ENCODE measurements around the gene TBC1D32.
"Not testable (repeated sequence)": the region's sequence is repeated elsewhere in the genome, so short reads cannot be mapped to it uniquely, and the experiment has no call there.

TBC1D32 gene

GRCh38 chr6:121205569-121205968, 128.7 kb downstream of the TBC1D32 start:
- Histone ChIP-seq H3K4me3 (ENCODE audit: low read depth in 1 of 2, low read length in 2 of 2) (no peak overlapping the region), H3K4me1 (ENCODE audit: insufficient read depth, low read length) (no peaks in the 10 kb centered on the region), H3K27ac (ENCODE audit: low read depth, low read length) (no peak overlapping the region), H3K36me3 (ENCODE audit: insufficient read depth, low read length) (no peaks in the 10 kb centered on the region), H3K9ac (ENCODE audit: low read length) (no peak overlapping the region), H3K27me3 (ENCODE audit: control insufficient read depth in 1 of 2, insufficient read depth in 2 of 2, low read length in 2 of 2) (no peaks in the 10 kb centered on the region), H3K9me3 (ENCODE audit: low read length) (no peaks in the 10 kb centered on the region)

DNA sequence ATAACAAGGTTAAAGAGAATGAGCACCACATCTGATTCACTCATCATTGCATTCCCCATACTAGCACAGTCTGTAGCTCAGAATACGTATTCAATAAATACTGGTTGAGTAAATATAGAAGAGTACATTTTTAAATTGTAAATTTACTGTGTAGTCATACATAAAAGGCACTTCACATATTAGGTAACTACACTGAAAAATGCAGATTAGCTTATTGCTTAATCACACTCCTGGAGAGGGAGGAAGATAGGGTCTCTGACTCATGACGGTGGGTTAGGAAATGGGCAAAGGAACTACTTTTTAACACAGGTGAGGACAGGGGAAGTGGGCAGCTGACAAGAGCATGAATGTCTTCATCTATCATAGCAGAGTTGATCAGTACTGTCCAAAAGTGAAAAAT, 133.2 kb downstream of the TBC1D32 start:
- H3K27ac ChIP-seq (ENCODE audit: low read depth, low read length) = no peak overlapping the region
- no peaks in the 10 kb centered on the region for H3K36me3 ChIP-seq (ENCODE audit: insufficient read depth, low read length)
- H3K9me3 ChIP-seq (ENCODE audit: low read length) = no peaks in the 10 kb centered on the region
- no peak overlapping the region for H3K4me3 ChIP-seq (ENCODE audit: low read depth in 1 of 2, low read length in 2 of 2)
- no peaks in the 10 kb centered on the region for H3K4me1 ChIP-seq (ENCODE audit: insufficient read depth, low read length)
- no peak overlapping the region for H3K9ac ChIP-seq (ENCODE audit: low read length)
- no peaks in the 10 kb centered on the region for H3K27me3 ChIP-seq (ENCODE audit: control insufficient read depth in 1 of 2, insufficient read depth in 2 of 2, low read length in 2 of 2)

- not testable (repeated sequence) for H3K9ac ChIP-seq (ENCODE audit: low read length); H3K4me1 ChIP-seq (ENCODE audit: insufficient read depth, low read length); H3K9me3 ChIP-seq (ENCODE audit: low read length); H3K27ac ChIP-seq (ENCODE audit: low read depth, low read length); H3K36me3 ChIP-seq (ENCODE audit: insufficient read depth, low read length); H3K4me3 ChIP-seq (ENCODE audit: low read depth in 1 of 2, low read length in 2 of 2); H3K27me3 ChIP-seq (ENCODE audit: control insufficient read depth in 1 of 2, insufficient read depth in 2 of 2, low read length in 2 of 2)
Observed at GRCh38 chr6:121196042-121196441, 138.2 kb downstream of the TBC1D32 start.

DNA sequence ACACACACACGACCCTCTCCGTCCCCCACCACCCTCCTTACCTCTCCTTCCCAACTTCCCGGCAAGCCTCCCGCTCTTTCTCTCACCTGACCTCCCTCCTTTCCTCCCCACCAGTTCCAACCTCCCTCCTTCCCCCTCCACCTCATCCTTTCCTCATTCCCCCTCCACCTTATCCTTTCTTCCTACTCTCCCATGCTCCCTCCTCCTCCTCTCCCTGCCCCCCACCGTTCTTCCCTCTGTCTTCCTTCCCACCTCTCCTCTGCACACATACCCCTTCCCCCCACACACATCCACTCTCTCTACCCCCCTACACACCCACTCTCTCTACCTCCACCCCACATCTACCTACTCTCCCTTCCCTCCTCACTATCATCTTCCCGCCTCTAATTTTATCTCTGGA, 144.2 kb downstream of the TBC1D32 start:
- Histone ChIP-seq H3K9ac (ENCODE audit: low read length) (no peak overlapping the region), H3K4me3 (ENCODE audit: low read depth in 1 of 2, low read length in 2 of 2) (no peak overlapping the region), H3K27me3 (ENCODE audit: control insufficient read depth in 1 of 2, insufficient read depth in 2 of 2, low read length in 2 of 2) (no peaks in the 10 kb centered on the region), H3K9me3 (ENCODE audit: low read length) (no peaks in the 10 kb centered on the region), H3K27ac (ENCODE audit: low read depth, low read length) (no peak overlapping the region), H3K36me3 (ENCODE audit: insufficient read depth, low read length) (no peaks in the 10 kb centered on the region), H3K4me1 (ENCODE audit: insufficient read depth, low read length) (no peaks in the 10 kb centered on the region)

- Histone ChIP-seq H3K36me3 (ENCODE audit: insufficient read depth, low read length) (no peaks in the 10 kb centered on the region), H3K9ac (ENCODE audit: low read length) (no peak overlapping the region), H3K4me1 (ENCODE audit: insufficient read depth, low read length) (no peaks in the 10 kb centered on the region), H3K9me3 (ENCODE audit: low read length) (no peaks in the 10 kb centered on the region), H3K27ac (ENCODE audit: low read depth, low read length) (no peak overlapping the region), H3K27me3 (ENCODE audit: control insufficient read depth in 1 of 2, insufficient read depth in 2 of 2, low read length in 2 of 2) (no peaks in the 10 kb centered on the region), H3K4me3 (ENCODE audit: low read depth in 1 of 2, low read length in 2 of 2) (no peak overlapping the region)
Observed at GRCh38 chr6:121188356-121188755, 145.9 kb downstream of the TBC1D32 start.

DNA sequence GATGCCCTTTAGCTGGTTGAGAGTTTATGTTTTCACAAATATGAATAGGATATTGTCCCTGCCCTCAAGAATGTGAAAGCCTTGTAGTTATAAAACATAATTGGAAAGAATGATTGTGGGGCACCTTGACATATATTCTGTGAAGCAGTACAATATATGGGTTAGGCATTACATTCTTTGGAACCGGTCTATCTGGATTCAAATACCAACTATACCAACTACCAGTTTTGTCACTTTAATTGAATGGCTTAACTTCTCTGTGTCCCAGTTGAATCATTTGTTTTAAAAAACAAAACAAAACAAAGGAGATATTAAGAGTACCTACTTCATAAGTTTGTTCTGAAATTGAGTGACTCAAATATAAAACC, 146.5 kb downstream of the TBC1D32 start:
- no peaks in the 10 kb centered on the region for H3K4me1 ChIP-seq (ENCODE audit: insufficient read depth, low read length)
- no peak overlapping the region for H3K4me3 ChIP-seq (ENCODE audit: low read depth in 1 of 2, low read length in 2 of 2)
- H3K9me3 ChIP-seq (ENCODE audit: low read length) = no peaks in the 10 kb centered on the region
- no peaks in the 10 kb centered on the region for H3K36me3 ChIP-seq (ENCODE audit: insufficient read depth, low read length)
- no peak overlapping the region for H3K9ac ChIP-seq (ENCODE audit: low read length)
- H3K27ac ChIP-seq (ENCODE audit: low read depth, low read length) = no peak overlapping the region
- H3K27me3 ChIP-seq (ENCODE audit: control insufficient read depth in 1 of 2, insufficient read depth in 2 of 2, low read length in 2 of 2) = no peaks in the 10 kb centered on the region

- Histone ChIP-seq H3K27ac (ENCODE audit: low read depth, low read length) (no peak overlapping the region), H3K27me3 (ENCODE audit: control insufficient read depth in 1 of 2, insufficient read depth in 2 of 2, low read length in 2 of 2) (no peaks in the 10 kb centered on the region), H3K9me3 (ENCODE audit: low read length) (no peaks in the 10 kb centered on the region), H3K9ac (ENCODE audit: low read length) (no peak overlapping the region), H3K4me3 (ENCODE audit: low read depth in 1 of 2, low read length in 2 of 2) (no peak overlapping the region), H3K4me1 (ENCODE audit: insufficient read depth, low read length) (no peaks in the 10 kb centered on the region), H3K36me3 (ENCODE audit: insufficient read depth, low read length) (no peaks in the 10 kb centered on the region)
Observed at GRCh38 chr6:121187200-121187832, 147.0 kb downstream of the TBC1D32 start.

DNA sequence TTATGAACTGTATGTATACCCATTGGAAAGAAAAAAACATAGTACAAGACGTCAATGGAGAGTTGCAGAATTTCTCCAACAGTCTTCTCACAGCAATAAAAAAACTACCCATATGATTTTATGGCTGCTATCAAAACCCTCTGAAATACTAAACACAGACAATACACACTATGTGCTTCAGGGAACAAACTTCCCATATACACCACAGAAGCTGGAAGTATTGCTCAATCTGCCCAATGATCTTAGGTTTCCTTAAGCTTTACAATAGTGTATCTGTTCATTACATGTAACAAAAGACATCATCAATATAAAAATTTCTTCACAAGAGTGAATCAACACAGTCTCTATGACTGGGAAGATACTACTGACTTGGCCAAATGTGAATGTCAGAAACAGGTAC, 150.5 kb downstream of the TBC1D32 start:
- Histone ChIP-seq H3K27ac (ENCODE audit: low read depth, low read length) (no peak overlapping the region), H3K9ac (ENCODE audit: low read length) (no peak overlapping the region), H3K4me3 (ENCODE audit: low read depth in 1 of 2, low read length in 2 of 2) (no peak overlapping the region), H3K4me1 (ENCODE audit: insufficient read depth, low read length) (no peaks in the 10 kb centered on the region), H3K36me3 (ENCODE audit: insufficient read depth, low read length) (no peaks in the 10 kb centered on the region), H3K9me3 (ENCODE audit: low read length) (no peaks in the 10 kb centered on the region), H3K27me3 (ENCODE audit: control insufficient read depth in 1 of 2, insufficient read depth in 2 of 2, low read length in 2 of 2) (no peaks in the 10 kb centered on the region)

GRCh38 chr6:121175827-121176226, 158.5 kb downstream of the TBC1D32 start:
- Histone ChIP-seq H3K27ac (ENCODE audit: low read depth, low read length) (no peak overlapping the region), H3K4me3 (ENCODE audit: low read depth in 1 of 2, low read length in 2 of 2) (no peak overlapping the region), H3K36me3 (ENCODE audit: insufficient read depth, low read length) (no peaks in the 10 kb centered on the region), H3K4me1 (ENCODE audit: insufficient read depth, low read length) (no peaks in the 10 kb centered on the region), H3K9ac (ENCODE audit: low read length) (no peak overlapping the region), H3K27me3 (ENCODE audit: control insufficient read depth in 1 of 2, insufficient read depth in 2 of 2, low read length in 2 of 2) (no peaks in the 10 kb centered on the region), H3K9me3 (ENCODE audit: low read length) (no peaks in the 10 kb centered on the region)

DNA sequence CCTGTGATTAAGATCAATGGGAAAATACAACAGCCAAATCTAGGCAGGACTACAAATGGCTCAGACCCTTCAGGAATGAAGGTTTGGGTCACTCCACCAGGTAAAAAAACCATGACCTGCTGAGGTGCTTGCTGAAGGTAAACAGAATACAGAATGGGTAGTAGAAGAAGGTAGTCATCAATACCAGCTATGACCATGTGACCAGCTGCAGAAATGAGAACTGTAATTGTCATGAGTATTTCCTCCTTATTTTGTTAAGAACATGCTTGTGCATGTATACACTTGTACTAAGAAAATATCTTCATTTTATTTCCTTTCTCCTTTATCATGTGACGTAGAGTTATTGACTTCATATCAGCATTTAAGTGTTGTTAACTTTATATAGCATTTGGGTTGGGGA, 161.8 kb downstream of the TBC1D32 start:
- not testable (repeated sequence) for H3K27me3 ChIP-seq (ENCODE audit: control insufficient read depth in 1 of 2, insufficient read depth in 2 of 2, low read length in 2 of 2); H3K27ac ChIP-seq (ENCODE audit: low read depth, low read length); H3K4me1 ChIP-seq (ENCODE audit: insufficient read depth, low read length); H3K9me3 ChIP-seq (ENCODE audit: low read length); H3K36me3 ChIP-seq (ENCODE audit: insufficient read depth, low read length); H3K4me3 ChIP-seq (ENCODE audit: low read depth in 1 of 2, low read length in 2 of 2); H3K9ac ChIP-seq (ENCODE audit: low read length)

DNA sequence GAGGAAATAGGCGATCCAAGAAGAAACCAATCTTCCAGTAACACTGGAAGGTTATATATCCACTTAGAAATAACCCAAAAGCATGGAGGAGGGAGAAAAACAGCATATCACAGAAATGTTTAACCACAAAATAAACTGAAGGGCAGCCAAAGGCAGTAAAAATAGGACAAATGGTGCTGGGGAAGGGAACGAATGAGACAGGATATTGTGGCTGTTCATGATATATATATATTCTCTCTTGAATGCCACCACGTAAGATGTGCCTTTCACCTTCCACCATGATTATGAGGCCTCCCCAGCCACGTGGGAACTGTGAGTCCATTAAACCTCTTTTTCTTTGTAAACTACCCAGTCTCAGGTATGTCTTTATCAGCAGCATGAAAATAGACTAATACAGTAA, 162.4 kb downstream of the TBC1D32 start:
- Histone ChIP-seq H3K9ac (ENCODE audit: low read length) (no peak overlapping the region), H3K27ac (ENCODE audit: low read depth, low read length) (no peak overlapping the region), H3K4me3 (ENCODE audit: low read depth in 1 of 2, low read length in 2 of 2) (no peak overlapping the region), H3K27me3 (ENCODE audit: control insufficient read depth in 1 of 2, insufficient read depth in 2 of 2, low read length in 2 of 2) (no peaks in the 10 kb centered on the region), H3K9me3 (ENCODE audit: low read length) (no peaks in the 10 kb centered on the region), H3K4me1 (ENCODE audit: insufficient read depth, low read length) (no peaks in the 10 kb centered on the region), H3K36me3 (ENCODE audit: insufficient read depth, low read length) (no peaks in the 10 kb centered on the region)

- H3K9me3 ChIP-seq (ENCODE audit: low read length) = no peaks in the 10 kb centered on the region
- H3K27me3 ChIP-seq (ENCODE audit: control insufficient read depth in 1 of 2, insufficient read depth in 2 of 2, low read length in 2 of 2) = no peaks in the 10 kb centered on the region
- H3K4me1 ChIP-seq (ENCODE audit: insufficient read depth, low read length) = no peaks in the 10 kb centered on the region
- H3K9ac ChIP-seq (ENCODE audit: low read length) = no peak overlapping the region
- H3K27ac ChIP-seq (ENCODE audit: low read depth, low read length) = no peak overlapping the region
- no peak overlapping the region for H3K4me3 ChIP-seq (ENCODE audit: low read depth in 1 of 2, low read length in 2 of 2)
- H3K36me3 ChIP-seq (ENCODE audit: insufficient read depth, low read length) = peaks cover 8% of the 10 kb centered on the region
Observed at GRCh38 chr6:121161886-121162285, 172.4 kb downstream of the TBC1D32 start.
